Smooth muscle cell (in vitro differentiated cells): ENCODE measurements around the gene DOCK2. TPM values are rescaled to one million over a fixed set of nuclear protein-coding genes. Genes with fewer than 3 reads are reported as not detected.

ENCODE experiments used
- DNase-seq: peaks from one replicate; lab custom pipeline; 2025; ENCODE audit not compliant: unreplicated experiment; lab: John Stamatoyannopoulos, UW
- H2AFZ ChIP-seq: fragments of 200-600 bp; sonication (generic); 2 replicates; pipeline ENCODE4 v1.6.0; 2016; ENCODE audit warnings: antibody characterized with exemption, low read depth, mild to moderate bottlenecking
- H3F3A ChIP-seq: fragments of 200-600 bp; sonication (generic); 2 replicates; pipeline ENCODE4 v1.6.0; 2017; ENCODE audit warnings: antibody characterized with exemption, low read depth
- H3K27ac ChIP-seq: fragments of 200-600 bp; sonication (generic); 2 replicates; pipeline ENCODE4 v1.5.1; 2016; ENCODE audit warnings: low read depth, mild to moderate bottlenecking
- H3K27me3 ChIP-seq: fragments of 200-600 bp; sonication (generic); 2 replicates; pipeline ENCODE4 v1.6.1; 2016; ENCODE audit warnings: low read depth, mild to moderate bottlenecking
- H3K36me3 ChIP-seq: fragments of 200-600 bp; sonication (generic); 2 replicates; pipeline ENCODE4 v1.5.1; 2016; ENCODE audit warnings: low read depth
- H3K4me1 ChIP-seq: fragments of 200-600 bp; sonication (generic); 2 replicates; pipeline ENCODE4 v1.5.1; 2016; ENCODE audit warnings: low read depth
- H3K4me2 ChIP-seq: fragments of 200-600 bp; sonication (generic); 2 replicates; pipeline ENCODE4 v1.6.0; 2016; ENCODE audit warnings: mild to moderate bottlenecking
- H3K4me3 ChIP-seq: fragments of 200-600 bp; sonication (generic); 2 replicates; pipeline ENCODE4 v1.5.1; 2016; ENCODE audit warnings: mild to moderate bottlenecking
- H3K79me2 ChIP-seq: fragments of 200-600 bp; sonication (generic); 2 replicates; pipeline ENCODE4 v1.6.0; 2016; ENCODE audit warnings: low read depth, mild to moderate bottlenecking
- H3K9ac ChIP-seq: fragments of 200-600 bp; sonication (generic); 2 replicates; pipeline ENCODE4 v1.6.0; 2016; ENCODE audit warnings: low read depth
- H3K9me3 ChIP-seq: fragments of 200-600 bp; sonication (generic); replicated peaks from 2 replicates; pipeline ENCODE4 v1.5.1; 2016; ENCODE audit warnings: low read depth
- H4K20me1 ChIP-seq: fragments of 200-600 bp; sonication (generic); 2 replicates; pipeline ENCODE4 v1.6.0; 2016; ENCODE audit warnings: low read depth
- WGBS: methylation state at CpG from one replicate; pipeline ENCODE4 v1.1.7; 2016; ENCODE audit warnings: low lambda C conversion rate; 5-methylcytosine and 5-hydroxymethylcytosine counted together
- polyA plus RNA-seq: library from polyadenylated mRNA; unstranded; fragments of >200 nt; fragmentation: Nextera tagmentation; extraction: Ambion mirVana; gene quantifications from 2 replicates; pipeline ENCODE4 v1.2.1, GENCODE V29; 2016
- total RNA-seq: library from RNA; depleted of rRNA; stranded (reverse); fragments of >200 nt; gene quantifications from 2 replicates; pipeline ENCODE4 v1.2.3, GENCODE V29; 2014
- TF ChIP-seq, protein P1 (sequence below): fragments of 200-600 bp; sonication (generic); IDR thresholded peaks from 2 replicates; pipeline ENCODE4 v1.5.1; 2017; ENCODE audit warnings: borderline replicate concordance, mild to moderate bottlenecking, antibody characterized with exemption; ENCODE audit not compliant: insufficient read depth, poor library complexity, severe bottlenecking

DOCK2 gene
- total and polyA plus RNA-seq, 2 experiments from 2014 or later = 0.73 to 3.0 TPM

GRCh38 chr5:169954786-169955185 is 317.7 kb downstream of the DOCK2 start:
- H4K20me1 ChIP-seq = peaks cover 11% of the 10 kb centered on the region
- H3K4me3 ChIP-seq = no peak overlapping the region
- no peak for DNase-seq
- H3K27me3 ChIP-seq = peaks cover 15% of the 10 kb centered on the region
- no peak overlapping the region for H3K9ac ChIP-seq
- no peaks in the 10 kb centered on the region for H3K79me2 ChIP-seq
- H2AFZ ChIP-seq = no peak overlapping the region
- no peaks in the 10 kb centered on the region for H3K4me1 ChIP-seq
- H3K36me3 ChIP-seq = no peaks in the 10 kb centered on the region
- no peaks in the 10 kb centered on the region for H3F3A ChIP-seq
- no peaks in the 10 kb centered on the region for H3K9me3 ChIP-seq
- no peak overlapping the region for H3K27ac ChIP-seq
- 91% methylated on average over 6 of the region's 6 CpGs for WGBS
- TF ChIP-seq, protein P1, sequence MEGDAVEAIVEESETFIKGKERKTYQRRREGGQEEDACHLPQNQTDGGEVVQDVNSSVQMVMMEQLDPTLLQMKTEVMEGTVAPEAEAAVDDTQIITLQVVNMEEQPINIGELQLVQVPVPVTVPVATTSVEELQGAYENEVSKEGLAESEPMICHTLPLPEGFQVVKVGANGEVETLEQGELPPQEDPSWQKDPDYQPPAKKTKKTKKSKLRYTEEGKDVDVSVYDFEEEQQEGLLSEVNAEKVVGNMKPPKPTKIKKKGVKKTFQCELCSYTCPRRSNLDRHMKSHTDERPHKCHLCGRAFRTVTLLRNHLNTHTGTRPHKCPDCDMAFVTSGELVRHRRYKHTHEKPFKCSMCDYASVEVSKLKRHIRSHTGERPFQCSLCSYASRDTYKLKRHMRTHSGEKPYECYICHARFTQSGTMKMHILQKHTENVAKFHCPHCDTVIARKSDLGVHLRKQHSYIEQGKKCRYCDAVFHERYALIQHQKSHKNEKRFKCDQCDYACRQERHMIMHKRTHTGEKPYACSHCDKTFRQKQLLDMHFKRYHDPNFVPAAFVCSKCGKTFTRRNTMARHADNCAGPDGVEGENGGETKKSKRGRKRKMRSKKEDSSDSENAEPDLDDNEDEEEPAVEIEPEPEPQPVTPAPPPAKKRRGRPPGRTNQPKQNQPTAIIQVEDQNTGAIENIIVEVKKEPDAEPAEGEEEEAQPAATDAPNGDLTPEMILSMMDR = no peak
- no peak overlapping the region for H3K4me2 ChIP-seq

DNA sequence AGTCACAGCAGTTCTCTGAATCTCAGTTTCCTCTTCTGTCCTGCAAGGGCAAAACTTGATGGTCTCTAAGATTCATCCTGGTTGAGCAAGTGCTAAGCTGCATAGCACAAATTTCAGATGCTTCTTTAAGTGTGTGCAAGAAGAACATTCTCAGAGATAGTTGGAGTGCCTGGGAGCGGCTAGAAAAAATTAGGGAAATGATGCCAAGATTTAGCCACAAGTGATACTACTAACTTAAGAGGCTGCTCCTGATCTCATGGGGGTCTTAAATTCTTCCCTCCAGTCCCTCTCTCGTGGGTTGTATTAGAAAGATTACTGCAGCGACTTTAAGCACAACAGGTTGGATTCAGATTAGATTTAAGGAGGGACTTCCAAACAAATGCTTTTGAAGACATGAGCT is 319.1 kb downstream of the DOCK2 start:
- Histone ChIP-seq H3K4me2 (no peak overlapping the region), H3K4me3 (no peak overlapping the region), H3K4me1 (no peaks in the 10 kb centered on the region), H3K27ac (no peak overlapping the region), H3K9me3 (no peaks in the 10 kb centered on the region), H3K36me3 (no peaks in the 10 kb centered on the region), H4K20me1 (peaks cover 11% of the 10 kb centered on the region), H3F3A (no peaks in the 10 kb centered on the region), H3K27me3 (peaks cover 21% of the 10 kb centered on the region), H3K79me2 (no peaks in the 10 kb centered on the region), H2AFZ (no peak overlapping the region), H3K9ac (no peak overlapping the region)
- no peak for DNase-seq
- 84% methylated on average over 3 of the region's 3 CpGs for WGBS
- TF ChIP-seq, protein P1 = no peak

- TF ChIP-seq, protein P1 = no peak
- Histone ChIP-seq H3K4me1 (no peaks in the 10 kb centered on the region), H3K79me2 (no peaks in the 10 kb centered on the region), H3K27ac (no peak overlapping the region), H3K9ac (no peak overlapping the region), H3K4me2 (no peak overlapping the region), H2AFZ (no peak overlapping the region), H3F3A (no peaks in the 10 kb centered on the region), H4K20me1 (peaks cover 11% of the 10 kb centered on the region), H3K9me3 (no peaks in the 10 kb centered on the region), H3K27me3 (peaks cover 21% of the 10 kb centered on the region), H3K36me3 (no peaks in the 10 kb centered on the region), H3K4me3 (no peak overlapping the region)
- DNase-seq = no peak
Measured at GRCh38 chr5:169956756-169957155, 319.7 kb downstream of the DOCK2 start.

- Histone ChIP-seq H3K36me3 (no peaks in the 10 kb centered on the region), H3K4me2 (no peak overlapping the region), H2AFZ (no peak overlapping the region), H3K9me3 (no peaks in the 10 kb centered on the region), H3K9ac (no peak overlapping the region), H3K79me2 (no peaks in the 10 kb centered on the region), H4K20me1 (peaks cover 6% of the 10 kb centered on the region), H3F3A (no peaks in the 10 kb centered on the region), H3K4me1 (no peaks in the 10 kb centered on the region), H3K27ac (no peak overlapping the region), H3K4me3 (no peak overlapping the region), H3K27me3 (peaks cover 21% of the 10 kb centered on the region)
- 78% methylated on average over 3 of the region's 3 CpGs for WGBS
- TF ChIP-seq, protein P1 = no peak
- no peak for DNase-seq
Measured at GRCh38 chr5:169958278-169958677, 321.2 kb downstream of the DOCK2 start.
